K562 (cell line): Measurements from ENCODE around the gene SPATA31C2. TPM values are rescaled to one million over a fixed set of nuclear protein-coding genes. Genes with fewer than 3 reads are reported as not detected.

Experiments used
- ARID3A ChIP-seq: IDR thresholded peaks from 2 replicates; pipeline ENCODE4 v1.6.1; 2012; ENCODE audit warnings: low read depth, low read length, improper control_type of control experiment, borderline replicate concordance
- ATF3 ChIP-seq, 2 experiments: fragments of 450-650 bp in 1 of 2; sonication (generic) in 1 of 2; formaldehyde crosslinking in 1 of 2; IDR thresholded peaks in 1 of 2; conservative IDR thresholded peaks in 1 of 2; 2 replicates each; pipeline versions ENCODE4 v1.6.1 to v1.8.1; 2016 to 2023; ENCODE audit warnings: mild to moderate bottlenecking in 2 of 2, moderate library complexity in 2 of 2, inconsistent platforms in 1 of 2, missing genetic modification reagents in 1 of 2
- BCL6 ChIP-seq: fragments of 250-450 bp; sonication (Bioruptor Pico); IDR thresholded peaks from 2 replicates; pipeline ENCODE4 v1.4.0; 2020
- CEBPB ChIP-seq: fragments of 450-650 bp; IDR thresholded peaks from 2 replicates; pipeline ENCODE4 v1.6.1; 2016; ENCODE audit warnings: missing genetic modification characterization, missing compliant biosample characterization
- CEBPZ ChIP-seq: fragments of 150-350 bp; IDR thresholded peaks from 2 replicates; pipeline ENCODE4 v1.6.1; 2014; ENCODE audit warnings: low read depth, mild to moderate bottlenecking, low read length, borderline replicate concordance
- DIDO1 ChIP-seq: fragments of 450-650 bp; IDR thresholded peaks from 2 replicates; pipeline ENCODE4 v1.6.1; 2016; ENCODE audit warnings: low read depth, missing biosample characterization, missing genetic modification characterization
- FOXK2 ChIP-seq, 2 experiments: fragments of 450-650 bp; IDR thresholded peaks in 1 of 2; conservative IDR thresholded peaks in 1 of 2; 2 replicates each; pipeline ENCODE4 v1.6.1; 2016; ENCODE audit warnings: low read depth in 2 of 2, mild to moderate bottlenecking in 1 of 2
- KDM4B ChIP-seq, 2 experiments: fragments of 450-650 bp in 1 of 2; sonication (generic) in 1 of 2; IDR thresholded peaks; 2 replicates each; pipeline ENCODE4 v1.6.1; 2016 to 2017; ENCODE audit warnings: borderline replicate concordance in 2 of 2, antibody characterized with exemption in 1 of 2, low read depth in 1 of 2, mild to moderate bottlenecking in 1 of 2
- NR1H2 ChIP-seq: sonication (generic); formaldehyde crosslinking; IDR thresholded peaks from 2 replicates; pipeline ENCODE4 v1.4.0; 2020; ENCODE audit warnings: mild to moderate bottlenecking, missing genetic modification reagents
- RAD21 ChIP-seq, 2 experiments: fragments of 250-450 bp in 1 of 2; fragments of 450-650 bp in 1 of 2; sonication (Bioruptor Pico) in 1 of 2; formaldehyde crosslinking in 1 of 2; IDR thresholded peaks in 1 of 2; conservative IDR thresholded peaks in 1 of 2; 2 replicates each; pipeline versions ENCODE4 v1.4.0 to v1.8.0; 2020 to 2022; ENCODE audit warnings: mild to moderate bottlenecking in 2 of 2, moderate library complexity in 1 of 2
- TAF9B ChIP-seq: fragments of 450-650 bp; IDR thresholded peaks from 2 replicates; pipeline ENCODE4 v1.6.1; 2018; ENCODE audit warnings: mild to moderate bottlenecking; ENCODE audit not compliant: partially characterized antibody
- TCF3 ChIP-seq: sonication (generic); formaldehyde crosslinking; IDR thresholded peaks from 2 replicates; pipeline ENCODE4 v1.4.0; 2020; ENCODE audit warnings: mild to moderate bottlenecking, missing genetic modification reagents
- TGIF2 ChIP-seq: sonication (generic); formaldehyde crosslinking; IDR thresholded peaks from 2 replicates; pipeline ENCODE4 v1.8.1; 2022; ENCODE audit warnings: mild to moderate bottlenecking, missing genetic modification reagents, moderate library complexity
- ZFP30 ChIP-seq: fragments of 250-450 bp; sonication (Bioruptor Pico); IDR thresholded peaks from 2 replicates; pipeline ENCODE4 v1.8.0; 2022; ENCODE audit warnings: moderate library complexity, mild to moderate bottlenecking, inconsistent platforms, borderline replicate concordance
- ZMIZ1 ChIP-seq, 2 experiments: fragments of 150-350 bp in 1 of 2; IDR thresholded peaks; 2 replicates each; pipeline ENCODE4 v1.6.1; 2012 to 2016; ENCODE audit warnings: low read depth in 2 of 2, low read length in 2 of 2, mild to moderate bottlenecking in 1 of 2, moderate library complexity in 1 of 2
- polyA plus RNA-seq, 8 experiments: library from polyadenylated mRNA; depleted of rRNA in 4 of 8; stranded (reverse) in 5 of 8; unstranded in 3 of 8; fragments of >200 nt; fragmentation: Nextera tagmentation in 2 of 8; fragmentation: Illumina TruSeq in 1 of 8; extraction: Ambion mirVana in 2 of 8; extraction: Trizol in 1 of 8; gene quantifications; 2 replicates each; pipeline versions ENCODE4 v1.2.1 to v1.2.3, GENCODE V29; 2011 to 2014; ENCODE audit warnings: inconsistent platforms in 1 of 8, missing spikeins in 1 of 8
- total RNA-seq, 7 experiments: library from RNA; depleted of rRNA in 6 of 7; stranded (reverse); fragments of >200 nt in 6 of 7; fragmentation: Illumina TruSeq in 2 of 7; extraction: Trizol in 2 of 7; gene quantifications; 2 replicates each; pipeline versions ENCODE4 v1.2.1 to v1.2.3, GENCODE V29; 2011 to 2021; ENCODE audit warnings: low replicate concordance in 1 of 7

The SPATA31C2 gene
- total and polyA plus RNA-seq, 9 of the 15 experiments (the other 6 are each of a cell fraction or from before 2014, with no cell fraction given): 0.04 to 0.27 (median 0.16) TPM

- TF ChIP-seq RAD21 (CRISPR knock-in tag; conservative IDR thresholded peaks at IDR 0.05 in 1 of 2, IDR thresholded peaks at IDR 0.05 in 1 of 2) (peak; percentile 59 to 75), DIDO1 (tag) (no peak), BCL6 (no peak), ARID3A (peak; percentile 94), KDM4B (IDR thresholded peaks at IDR 0.05; ENCODE audit: borderline replicate concordance in 2 of 2, low read depth in 1 of 2) (no peak), TGIF2 (CRISPR knock-in tag) (no peak), CEBPZ (no peak), ZMIZ1 (IDR thresholded peaks at IDR 0.05; ENCODE audit: low read depth in 2 of 2, low read length in 2 of 2) (no peak), TCF3 (CRISPR knock-in tag) (no peak), ZFP30 (CRISPR knock-in tag) (no peak), ATF3 (IDR thresholded peaks at IDR 0.05) (no peak), ATF3 (CRISPR knock-in tag; conservative IDR thresholded peaks at IDR 0.05) (no peak), FOXK2 (conservative IDR thresholded peaks at IDR 0.05 in 1 of 2, IDR thresholded peaks at IDR 0.05 in 1 of 2; ENCODE audit: low read depth in 2 of 2) (no peak), CEBPB (tag) (no peak), NR1H2 (no peak), TAF9B (no peak)
Observed at GRCh38 chr9:88173378-88173999, 35.2 kb upstream of the SPATA31C2 start (continued).
